NB4 (cell line): Measurements from ENCODE around the gene LCMT2.

Experiments used
- CTCF ChIP-seq: IDR thresholded peaks from one replicate; pipeline ENCODE4 v1.5.1; 2012; ENCODE audit warnings: low read depth, low read length
- MAX ChIP-seq: IDR thresholded peaks from 2 replicates; pipeline ENCODE4 v1.6.1; 2011; ENCODE audit warnings: low read depth, low read length
- POLR2A ChIP-seq: IDR thresholded peaks from 2 replicates; pipeline ENCODE4 v1.6.1; 2011; ENCODE audit warnings: mild to moderate bottlenecking; ENCODE audit not compliant: insufficient read length; ENCODE audit errors: extremely low read depth

GRCh38 chr15:43317566-43318184, 12.7 kb downstream of the LCMT2 start:
- no peak for TF ChIP-seq CTCF
- no peak for TF ChIP-seq POLR2A
- no peak for TF ChIP-seq MAX
